Measurements from ENCODE around the gene INPP4B.

Gene INPP4B

DNA sequence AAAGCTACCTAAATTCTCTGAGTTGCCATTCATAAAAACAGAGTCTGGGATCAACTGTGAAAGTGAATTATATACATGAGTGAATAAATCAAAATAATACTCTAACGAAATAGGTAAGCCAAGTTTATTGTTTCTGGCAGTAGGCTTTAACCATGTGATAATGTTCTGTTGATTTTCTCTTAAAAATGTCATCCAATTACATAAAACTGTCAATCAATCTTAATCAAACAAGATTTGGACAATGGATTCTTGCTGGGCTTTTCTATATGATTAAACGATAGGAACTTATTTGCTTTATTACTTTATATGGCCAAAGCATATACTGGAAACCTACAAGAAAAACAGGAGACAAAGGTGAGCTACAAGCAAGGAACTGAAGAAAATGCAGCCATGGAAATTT lies 148.8 kb downstream of the INPP4B start:
- no peak overlapping the region for H3K9ac ChIP-seq (ENCODE audit: low read length in 5 of 5)
- H3K27me3 ChIP-seq (ENCODE audit: control insufficient read depth in 5 of 5, insufficient read depth in 4 of 5, low read length in 5 of 5): no peaks in the 10 kb centered on the region
- no peak overlapping the region for H3K4me3 ChIP-seq (ENCODE audit: low read depth in 1 of 5, low read length in 5 of 5)
- no peaks in the 10 kb centered on the region for H3K4me1 ChIP-seq (ENCODE audit: control insufficient read depth in 5 of 5, insufficient read depth in 5 of 5, low read length in 5 of 5)
- no peak overlapping the region for H3K27ac ChIP-seq (ENCODE audit: low read depth, low read length)
- no peaks in the 10 kb centered on the region for H3K36me3 ChIP-seq (ENCODE audit: control insufficient read depth in 5 of 5, insufficient read depth in 5 of 5, low read length in 5 of 5)
- no peaks in the 10 kb centered on the region for H3K9me3 ChIP-seq (ENCODE audit: control insufficient read depth in 5 of 5, low read length in 5 of 5)

DNA sequence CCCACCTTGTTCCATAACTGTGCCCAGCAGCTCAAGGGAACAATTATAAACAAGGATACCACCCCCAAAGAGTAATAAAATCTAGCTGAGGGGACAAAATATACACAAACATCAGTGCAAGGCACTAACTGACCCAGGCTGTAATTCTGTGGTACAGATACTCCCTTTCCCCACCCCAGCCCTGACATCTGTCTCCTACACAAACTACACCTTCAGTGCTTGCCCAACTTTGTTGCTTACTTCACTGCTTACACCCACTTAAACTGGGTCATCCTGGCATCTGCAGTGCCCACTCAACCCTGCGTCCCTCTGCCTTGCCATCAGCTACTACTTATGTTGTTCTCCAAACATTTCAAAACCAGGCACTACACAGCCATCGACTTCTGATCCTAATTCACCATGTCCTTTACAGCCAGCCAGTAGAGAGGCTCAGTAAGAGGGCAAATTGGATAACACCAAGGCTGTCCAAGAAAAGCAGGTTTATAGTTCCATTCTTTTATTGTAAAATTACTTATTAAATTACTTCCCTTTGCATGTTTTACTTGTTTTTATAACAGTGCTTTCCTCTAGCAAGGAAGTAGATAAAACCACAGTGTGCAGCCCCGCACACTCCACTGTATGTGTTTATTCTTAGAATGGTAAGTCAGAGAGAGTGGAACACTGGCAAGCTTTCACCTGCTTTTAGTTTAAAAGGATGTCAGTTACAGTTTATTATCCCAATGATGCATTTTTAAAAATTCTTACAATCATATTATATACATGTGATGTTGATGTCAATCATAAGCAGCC lies 149.6 kb downstream of the INPP4B start:
- H3K9ac ChIP-seq (ENCODE audit: low read length in 5 of 5): no peak overlapping the region
- no peak overlapping the region for H3K4me3 ChIP-seq (ENCODE audit: low read depth in 1 of 5, low read length in 5 of 5)
- H3K9me3 ChIP-seq (ENCODE audit: control insufficient read depth in 5 of 5, low read length in 5 of 5): no peaks in the 10 kb centered on the region
- no peaks in the 10 kb centered on the region for H3K4me1 ChIP-seq (ENCODE audit: control insufficient read depth in 5 of 5, insufficient read depth in 5 of 5, low read length in 5 of 5)
- H3K36me3 ChIP-seq (ENCODE audit: control insufficient read depth in 5 of 5, insufficient read depth in 5 of 5, low read length in 5 of 5): no peaks in the 10 kb centered on the region
- no peak overlapping the region for H3K27ac ChIP-seq (ENCODE audit: low read depth, low read length)
- H3K27me3 ChIP-seq (ENCODE audit: control insufficient read depth in 5 of 5, insufficient read depth in 4 of 5, low read length in 5 of 5): no peaks in the 10 kb centered on the region

DNA sequence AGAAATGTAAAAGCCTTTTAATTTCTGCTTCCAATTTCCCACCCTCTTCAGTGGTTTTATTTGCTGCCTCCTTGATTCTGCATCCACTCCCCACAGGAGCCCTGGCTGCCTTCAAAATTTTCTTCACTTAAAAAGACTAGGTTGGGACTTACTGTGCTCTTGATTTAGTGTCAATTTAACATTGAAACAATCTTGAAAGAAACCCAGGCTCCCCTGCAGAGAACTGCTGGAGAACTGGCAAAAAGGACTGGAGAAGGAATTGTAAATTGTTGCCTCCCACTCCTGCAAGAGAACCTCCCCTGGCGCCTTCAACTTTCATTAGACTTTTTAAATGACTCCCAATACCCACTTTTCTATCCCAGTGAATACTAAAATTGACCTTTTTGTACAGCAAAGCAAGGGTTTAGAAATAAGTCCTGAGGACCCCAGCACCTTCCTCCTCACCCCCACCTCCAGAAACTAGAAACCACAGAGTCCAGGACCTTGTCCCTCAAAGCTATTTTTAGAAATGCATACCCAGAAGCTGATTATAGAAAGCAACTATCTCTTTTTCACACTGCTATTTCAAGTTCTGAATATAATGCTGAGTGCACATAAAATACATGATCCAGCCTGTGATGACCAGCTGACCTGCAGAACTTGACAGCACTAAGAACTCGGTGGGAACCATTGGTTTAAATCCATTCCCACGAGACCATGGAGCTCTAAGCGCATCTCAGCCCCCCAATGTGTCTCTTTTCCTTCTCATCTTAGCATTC lies 155.5 kb downstream of the INPP4B start:
- H3K27me3 ChIP-seq (ENCODE audit: control insufficient read depth in 5 of 5, insufficient read depth in 4 of 5, low read length in 5 of 5): no peaks in the 10 kb centered on the region
- H3K4me1 ChIP-seq (ENCODE audit: control insufficient read depth in 5 of 5, insufficient read depth in 5 of 5, low read length in 5 of 5): no peaks in the 10 kb centered on the region
- H3K4me3 ChIP-seq (ENCODE audit: low read depth in 1 of 5, low read length in 5 of 5): no peak overlapping the region
- H3K36me3 ChIP-seq (ENCODE audit: control insufficient read depth in 5 of 5, insufficient read depth in 5 of 5, low read length in 5 of 5): no peaks in the 10 kb centered on the region
- H3K9me3 ChIP-seq (ENCODE audit: control insufficient read depth in 5 of 5, low read length in 5 of 5): no peaks in the 10 kb centered on the region
- no peak overlapping the region for H3K27ac ChIP-seq (ENCODE audit: low read depth, low read length)
- no peak overlapping the region for H3K9ac ChIP-seq (ENCODE audit: low read length in 5 of 5)

DNA sequence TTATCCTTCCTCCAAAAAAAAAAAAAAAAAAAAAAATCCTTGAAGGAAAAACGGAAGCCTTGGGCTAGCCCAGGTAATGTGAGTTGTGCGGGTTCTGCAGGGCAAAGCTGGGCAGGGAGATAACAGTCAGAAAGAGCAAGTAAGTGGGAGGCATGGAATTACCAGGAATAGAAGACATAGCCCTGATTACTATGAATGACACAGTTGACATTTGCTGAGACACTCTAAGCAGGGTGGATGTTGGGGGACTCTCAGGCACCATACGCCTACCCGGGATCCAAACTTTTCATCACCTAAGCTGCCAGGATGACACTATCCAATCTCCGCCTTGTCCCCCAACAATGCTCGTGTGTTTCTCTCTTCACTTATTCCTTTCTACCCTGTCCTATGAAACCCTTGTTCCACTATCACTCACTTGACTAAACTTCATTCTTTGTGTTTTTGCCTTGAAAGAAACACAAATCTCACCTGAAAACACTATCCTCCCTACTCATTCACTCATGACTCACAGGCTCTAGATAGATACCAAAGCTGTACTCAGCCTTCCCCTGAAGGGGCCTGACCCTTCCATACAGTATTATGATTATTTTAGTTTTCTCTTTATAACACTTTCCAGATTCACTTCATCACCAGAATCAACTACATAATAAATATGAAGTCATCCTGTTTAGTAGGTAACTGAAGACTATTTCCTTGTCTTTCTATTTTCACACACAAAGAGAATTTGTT lies 158.4 kb downstream of the INPP4B start:
- H3K9ac ChIP-seq (ENCODE audit: low read length in 5 of 5): no peak overlapping the region
- H3K36me3 ChIP-seq (ENCODE audit: control insufficient read depth in 5 of 5, insufficient read depth in 5 of 5, low read length in 5 of 5): no peaks in the 10 kb centered on the region
- no peaks in the 10 kb centered on the region for H3K9me3 ChIP-seq (ENCODE audit: control insufficient read depth in 5 of 5, low read length in 5 of 5)
- H3K27ac ChIP-seq (ENCODE audit: low read depth, low read length): no peak overlapping the region
- H3K27me3 ChIP-seq (ENCODE audit: control insufficient read depth in 5 of 5, insufficient read depth in 4 of 5, low read length in 5 of 5): no peaks in the 10 kb centered on the region
- no peak overlapping the region for H3K4me3 ChIP-seq (ENCODE audit: low read depth in 1 of 5, low read length in 5 of 5)
- H3K4me1 ChIP-seq (ENCODE audit: control insufficient read depth in 5 of 5, insufficient read depth in 5 of 5, low read length in 5 of 5): no peaks in the 10 kb centered on the region

DNA sequence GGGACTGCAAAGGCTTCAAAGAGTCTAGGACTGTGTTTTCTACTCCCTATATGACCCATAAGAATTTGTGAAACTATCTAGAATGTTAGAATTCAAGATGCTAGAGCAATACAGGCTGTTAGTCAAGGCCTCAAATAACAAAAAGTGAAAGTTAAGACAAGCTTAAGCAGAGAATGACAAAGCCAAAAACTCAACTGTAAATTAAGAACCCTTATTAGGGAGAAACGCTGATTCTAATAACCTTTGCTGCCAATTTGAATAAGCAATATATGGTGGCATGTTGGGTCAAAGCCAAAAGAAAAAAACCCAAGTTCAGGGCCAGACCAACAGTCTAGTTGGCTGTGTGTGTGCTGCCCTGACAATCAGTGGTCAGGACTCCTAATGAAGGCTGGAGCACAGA lies 160.0 kb downstream of the INPP4B start:
- Histone ChIP-seq H3K9me3 (ENCODE audit: control insufficient read depth in 5 of 5, low read length in 5 of 5) (no peaks in the 10 kb centered on the region), H3K36me3 (ENCODE audit: control insufficient read depth in 5 of 5, insufficient read depth in 5 of 5, low read length in 5 of 5) (no peaks in the 10 kb centered on the region), H3K4me3 (ENCODE audit: low read depth in 1 of 5, low read length in 5 of 5) (no peak overlapping the region), H3K4me1 (ENCODE audit: control insufficient read depth in 5 of 5, insufficient read depth in 5 of 5, low read length in 5 of 5) (no peaks in the 10 kb centered on the region), H3K9ac (ENCODE audit: low read length in 5 of 5) (no peak overlapping the region), H3K27me3 (ENCODE audit: control insufficient read depth in 5 of 5, insufficient read depth in 4 of 5, low read length in 5 of 5) (no peaks in the 10 kb centered on the region), H3K27ac (ENCODE audit: low read depth, low read length) (no peak overlapping the region)

DNA sequence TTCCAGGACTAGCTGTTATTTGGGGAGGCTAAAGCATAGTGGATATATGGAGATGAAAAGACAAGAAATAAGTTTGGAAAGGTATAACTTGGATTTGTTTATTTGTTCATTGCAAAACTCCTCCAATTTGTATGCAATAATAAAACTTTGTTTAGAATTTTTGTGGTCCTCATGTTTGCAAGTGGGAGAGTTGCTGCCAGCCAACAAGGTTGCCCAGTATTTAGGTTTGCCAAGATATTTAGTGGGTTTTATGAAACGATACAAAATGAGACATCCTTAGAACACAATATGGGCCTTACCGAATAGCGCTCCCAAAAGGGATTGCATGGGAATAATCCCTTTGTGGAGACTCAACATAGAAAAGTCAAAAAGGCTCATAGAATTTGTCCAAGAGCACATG lies 162.1 kb downstream of the INPP4B start:
- no peaks in the 10 kb centered on the region for H3K27me3 ChIP-seq (ENCODE audit: control insufficient read depth in 5 of 5, insufficient read depth in 4 of 5, low read length in 5 of 5)
- H3K9ac ChIP-seq (ENCODE audit: low read length in 5 of 5): no peak overlapping the region
- H3K4me1 ChIP-seq (ENCODE audit: control insufficient read depth in 5 of 5, insufficient read depth in 5 of 5, low read length in 5 of 5): no peaks in the 10 kb centered on the region
- H3K9me3 ChIP-seq (ENCODE audit: control insufficient read depth in 5 of 5, low read length in 5 of 5): no peaks in the 10 kb centered on the region
- H3K4me3 ChIP-seq (ENCODE audit: low read depth in 1 of 5, low read length in 5 of 5): no peak overlapping the region
- no peaks in the 10 kb centered on the region for H3K36me3 ChIP-seq (ENCODE audit: control insufficient read depth in 5 of 5, insufficient read depth in 5 of 5, low read length in 5 of 5)
- H3K27ac ChIP-seq (ENCODE audit: low read depth, low read length): no peak overlapping the region

DNA sequence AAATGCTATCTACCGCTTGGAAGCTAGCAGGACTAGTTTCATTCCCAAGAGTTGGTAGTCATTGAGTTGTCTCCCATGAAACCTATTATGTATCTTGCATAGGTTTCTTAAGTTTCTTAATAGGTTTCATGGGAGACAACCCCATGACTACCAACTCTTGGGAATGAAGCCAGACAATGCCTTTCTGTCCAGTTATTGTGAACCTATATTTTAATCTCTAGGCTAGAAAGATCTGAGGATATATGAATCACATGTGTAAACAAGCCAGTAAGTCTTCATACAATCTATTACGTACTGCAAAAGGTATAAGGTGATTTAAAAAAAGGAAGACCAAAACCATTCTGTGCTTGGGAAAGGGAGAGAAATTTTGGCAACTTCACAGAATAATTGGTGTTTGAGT lies 162.6 kb downstream of the INPP4B start:
- Histone ChIP-seq H3K9ac (ENCODE audit: low read length in 5 of 5) (no peak overlapping the region), H3K27me3 (ENCODE audit: control insufficient read depth in 5 of 5, insufficient read depth in 4 of 5, low read length in 5 of 5) (no peaks in the 10 kb centered on the region), H3K9me3 (ENCODE audit: control insufficient read depth in 5 of 5, low read length in 5 of 5) (no peaks in the 10 kb centered on the region)

DNA sequence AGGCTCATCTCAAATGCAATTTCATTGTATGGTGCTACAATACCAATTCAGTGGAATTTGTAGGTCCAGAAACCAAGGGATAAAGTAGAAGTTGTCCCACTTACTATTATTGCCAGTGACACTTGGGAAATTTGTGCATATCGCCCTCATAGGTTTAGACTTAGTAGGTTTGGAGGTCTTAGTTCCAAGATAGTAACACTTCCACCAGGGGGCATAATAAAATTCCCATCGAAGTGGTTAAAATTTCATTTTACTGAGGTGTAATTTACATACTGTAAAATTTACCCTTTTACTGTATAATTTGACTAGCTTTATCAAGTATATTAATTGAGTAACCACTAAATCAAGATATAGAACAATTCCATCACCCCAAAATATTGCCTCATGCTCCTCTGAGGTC lies 174.6 kb downstream of the INPP4B start:
- no peaks in the 10 kb centered on the region for H3K4me1 ChIP-seq (ENCODE audit: control insufficient read depth in 5 of 5, insufficient read depth in 5 of 5, low read length in 5 of 5)
- H3K9me3 ChIP-seq (ENCODE audit: control insufficient read depth in 5 of 5, low read length in 5 of 5): peaks cover 2 to 22% (median 18%) of the 10 kb centered on the region in 5 donors
- no peaks in the 10 kb centered on the region for H3K36me3 ChIP-seq (ENCODE audit: control insufficient read depth in 5 of 5, insufficient read depth in 5 of 5, low read length in 5 of 5)
- no peak overlapping the region for H3K27ac ChIP-seq (ENCODE audit: low read depth, low read length)
- H3K27me3 ChIP-seq (ENCODE audit: control insufficient read depth in 5 of 5, insufficient read depth in 4 of 5, low read length in 5 of 5): no peaks in the 10 kb centered on the region
- H3K9ac ChIP-seq (ENCODE audit: low read length in 5 of 5): no peak overlapping the region
- H3K4me3 ChIP-seq (ENCODE audit: low read depth in 1 of 5, low read length in 5 of 5): no peak overlapping the region

More for the DNA sequence above, 162.6 kb downstream of the INPP4B start:
- Histone ChIP-seq H3K4me3 (ENCODE audit: low read depth in 1 of 5, low read length in 5 of 5) (no peak overlapping the region), H3K4me1 (ENCODE audit: control insufficient read depth in 5 of 5, insufficient read depth in 5 of 5, low read length in 5 of 5) (no peaks in the 10 kb centered on the region), H3K27ac (ENCODE audit: low read depth, low read length) (no peak overlapping the region), H3K36me3 (ENCODE audit: control insufficient read depth in 5 of 5, insufficient read depth in 5 of 5, low read length in 5 of 5) (no peaks in the 10 kb centered on the region)

DNA sequence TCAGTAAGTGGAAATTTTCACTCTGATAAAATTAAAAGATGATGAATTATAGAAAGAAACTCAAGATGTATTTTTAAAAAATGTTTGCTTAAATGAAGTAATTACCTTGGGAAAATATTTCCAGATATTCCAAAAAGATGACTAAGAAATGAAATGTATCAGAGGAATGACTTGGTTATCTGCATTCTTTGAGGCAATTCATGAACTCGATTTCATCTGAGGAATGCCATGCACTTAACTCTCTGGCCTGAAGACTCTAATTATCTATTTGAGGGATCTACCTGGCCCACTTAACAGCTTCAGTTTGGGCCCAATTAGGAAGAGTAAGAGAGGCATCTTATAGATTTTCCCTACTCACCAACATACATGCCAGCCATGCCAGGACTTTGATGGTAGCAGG lies 182.3 kb downstream of the INPP4B start:
- H3K36me3 ChIP-seq (ENCODE audit: control insufficient read depth in 5 of 5, insufficient read depth in 5 of 5, low read length in 5 of 5): no peaks in the 10 kb centered on the region
- H3K4me1 ChIP-seq (ENCODE audit: control insufficient read depth in 5 of 5, insufficient read depth in 5 of 5, low read length in 5 of 5): no peaks in the 10 kb centered on the region
- H3K9ac ChIP-seq (ENCODE audit: low read length in 5 of 5): no peak overlapping the region
- H3K27me3 ChIP-seq (ENCODE audit: control insufficient read depth in 5 of 5, insufficient read depth in 4 of 5, low read length in 5 of 5): no peaks in the 10 kb centered on the region
- no peak overlapping the region for H3K27ac ChIP-seq (ENCODE audit: low read depth, low read length)
- peaks cover 0 to 23% (median 23%) of the 10 kb centered on the region in 5 donors for H3K9me3 ChIP-seq (ENCODE audit: control insufficient read depth in 5 of 5, low read length in 5 of 5)
- H3K4me3 ChIP-seq (ENCODE audit: low read depth in 1 of 5, low read length in 5 of 5): no peak overlapping the region

DNA sequence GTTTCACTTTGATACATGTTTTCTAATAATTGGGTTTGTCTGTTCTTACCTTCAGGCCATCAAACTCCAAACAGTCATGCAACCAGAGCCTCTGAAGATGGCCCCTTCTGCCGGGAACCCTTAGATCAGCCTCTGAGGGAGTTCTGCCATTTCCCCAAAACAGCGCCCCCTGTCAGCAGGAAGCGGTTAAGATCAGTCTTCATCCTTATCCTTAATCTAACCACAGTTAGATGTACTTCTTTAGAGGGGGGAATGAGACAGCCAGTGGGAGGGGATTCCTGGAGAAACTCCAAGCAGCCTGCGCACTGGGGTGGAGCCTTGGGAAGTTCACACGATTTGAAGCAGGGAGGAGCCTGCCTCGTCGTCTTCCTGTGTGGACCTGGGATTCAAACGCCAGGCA lies 185.4 kb downstream of the INPP4B start:
- H3K9me3 ChIP-seq (ENCODE audit: control insufficient read depth in 5 of 5, low read length in 5 of 5): peaks cover 15 to 41% (median 35%) of the 10 kb centered on the region in 5 donors
- no peaks in the 10 kb centered on the region for H3K36me3 ChIP-seq (ENCODE audit: control insufficient read depth in 5 of 5, insufficient read depth in 5 of 5, low read length in 5 of 5)
- no peaks in the 10 kb centered on the region for H3K4me1 ChIP-seq (ENCODE audit: control insufficient read depth in 5 of 5, insufficient read depth in 5 of 5, low read length in 5 of 5)
- no peaks in the 10 kb centered on the region for H3K27me3 ChIP-seq (ENCODE audit: control insufficient read depth in 5 of 5, insufficient read depth in 4 of 5, low read length in 5 of 5)
- no peak overlapping the region for H3K27ac ChIP-seq (ENCODE audit: low read depth, low read length)
- no peak overlapping the region for H3K4me3 ChIP-seq (ENCODE audit: low read depth in 1 of 5, low read length in 5 of 5)
- H3K9ac ChIP-seq (ENCODE audit: low read length in 5 of 5): no peak overlapping the region

All from subcutaneous abdominal adipose tissue (tissue), 5 donors.